Right lobe of liver (tissue), 6 donors: ENCODE results near the gene TSPAN18. TPM values are rescaled to one million over a fixed set of nuclear protein-coding genes. Genes with fewer than 3 reads are reported as not detected.

Experiments used
- ATAC-seq, 4 donors: fragments of 200-7000 bp; cut with Tn5 transposase; one replicate each; pipeline ENCODE4 v1.9.1; 2020; ENCODE audit warnings: mild to moderate bottlenecking in 4 of 4, moderate library complexity in 4 of 4
- DNase-seq, 3 donors: peaks; one replicate each; pipeline ENCODE4 v3.0.0-alpha.2; 2020
- H3K27ac ChIP-seq, 3 donors: fragments of 200-600 bp; one replicate each; pipeline ENCODE4 v1.8.0; 2022
- H3K27me3 ChIP-seq, 2 donors: fragments of 200-600 bp; one replicate each; pipeline ENCODE4 v1.8.0; 2022
- H3K36me3 ChIP-seq, 4 donors: fragments of 200-600 bp; sonication (generic) in 1 of 4; one replicate each; pipeline versions ENCODE4 v1.5.1 to v1.8.0; 2017 to 2022; ENCODE audit warnings: control low read depth in 1 of 4
- H3K4me1 ChIP-seq, 4 donors: fragments of 200-600 bp; sonication (generic) in 1 of 4; one replicate each; pipeline versions ENCODE4 v1.5.1 to v1.8.0; 2017 to 2022; ENCODE audit warnings: control low read depth in 1 of 4
- H3K4me3 ChIP-seq, 3 donors: fragments of 200-600 bp; one replicate each; pipeline ENCODE4 v1.8.0; 2022
- H3K9me3 ChIP-seq, 4 donors: fragments of 200-600 bp; sonication (generic) in 1 of 4; one replicate each; pipeline versions ENCODE4 v1.5.1 to v1.8.0; 2017 to 2022; ENCODE audit warnings: control low read depth in 1 of 4
- CTCF ChIP-seq, 4 donors: fragments of 200-600 bp in 3 of 4; fragments of 450-650 bp in 1 of 4; IDR thresholded peaks; one replicate each; pipeline versions ENCODE4 v1.5.1 to v1.8.0; 2016 to 2022; ENCODE audit warnings: antibody characterized with exemption in 4 of 4, mild to moderate bottlenecking in 2 of 4
- POLR2A ChIP-seq: fragments of 450-650 bp; IDR thresholded peaks from one replicate; pipeline ENCODE4 v1.6.1; 2017; ENCODE audit warnings: antibody characterized with exemption, mild to moderate bottlenecking
- WGBS: methylation state at CpG from one replicate; pipeline ENCODE4 v1.1.6; 2018; ENCODE audit warnings: low coverage, low lambda C conversion rate; ENCODE audit not compliant: insufficient coverage; ENCODE audit errors: missing lambda C conversion rate; 5-methylcytosine and 5-hydroxymethylcytosine counted together
- intact Hi-C, 2 donors: fragments of 100-400 bp; cut with DNase I; formaldehyde crosslinking; loops; one replicate each; pipeline versions ENCODE4 v1.11.2 to v1.14.1; 2022
- total RNA-seq, 6 experiments: library from RNA; depleted of rRNA in 2 of 6; stranded (reverse); fragments of >200 nt in 2 of 6; fragmentation: NEBNext Ultra II Directional in 3 of 6; extraction: Animal tissue kit (Norgen Biotek cat#: 25700) in 3 of 6; gene quantifications; one replicate each; pipeline versions ENCODE4 v1.1.0 to v1.2.4, GENCODE V29; 2016 to 2023
- donor health status: DM: no; HTN: yes; CAD: no.
- donor health status: DM: no; HTN: no; CAD: no.
- donor health status: DM: no; HTN: no; CAD: no.
- donor health status: DM: no; HTN: yes; CAD: no.
- donor health status: DM: no; HTN: yes; CAD: no.

Gene TSPAN18
- total RNA-seq, 6 experiments from 2014 or later = 3.4 to 10.6 (median 5.3) TPM

DNA sequence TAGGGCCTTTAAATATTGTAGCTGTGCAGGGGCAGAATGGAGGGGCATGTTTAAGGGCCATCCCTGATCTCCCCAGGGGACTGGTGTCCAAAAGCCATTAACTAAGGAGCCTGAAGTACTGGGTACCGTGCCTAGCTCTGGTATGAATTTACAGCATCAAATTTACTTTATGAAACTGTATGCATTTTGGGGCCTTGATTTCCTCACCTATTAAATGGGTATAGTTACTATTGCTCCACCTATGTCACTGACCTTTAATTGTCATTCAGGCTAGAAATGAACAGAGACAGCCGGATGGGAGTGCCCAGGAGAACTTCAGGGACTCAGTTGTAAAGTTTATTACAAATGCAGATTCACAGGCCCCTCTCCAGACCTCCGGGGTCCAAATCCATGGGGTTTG lies 235.7 kb downstream of the TSPAN18 start:
- Histone ChIP-seq H3K27ac (no peak overlapping the region), H3K9me3 (no peaks in the 10 kb centered on the region), H3K4me3 (no peak overlapping the region), H3K4me1 (no peaks in the 10 kb centered on the region), H3K36me3 (no peaks in the 10 kb centered on the region), H3K27me3 (no peaks in the 10 kb centered on the region)
- TF ChIP-seq POLR2A (no peak), CTCF (IDR thresholded peaks at IDR 0.05) (no peak)
- WGBS = 75% methylated on average over 2 of the region's 3 CpGs
- DNase-seq (no peak), ATAC-seq (no peak)
- intact Hi-C loops = no loop called here

DNA sequence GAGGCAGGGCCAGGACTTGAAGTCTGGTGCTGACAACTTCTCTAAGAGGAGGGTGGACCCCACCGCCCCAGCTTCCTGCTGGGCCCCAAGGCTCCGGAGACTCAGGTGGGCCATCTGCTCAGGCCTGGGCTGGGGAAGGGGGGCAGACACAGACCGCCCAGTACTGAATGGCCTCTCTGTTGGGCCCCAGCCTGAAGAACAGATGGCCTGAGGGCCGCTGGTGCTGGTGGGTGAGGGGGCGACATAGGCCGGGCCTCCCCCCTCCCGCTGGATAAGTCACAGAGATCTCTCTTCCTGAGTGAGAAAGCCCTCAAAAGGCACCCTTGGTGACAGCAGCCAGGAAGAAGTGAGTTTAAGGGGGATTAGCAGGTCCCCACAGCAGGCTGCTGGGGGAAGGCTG lies 236.4 kb downstream of the TSPAN18 start:
- H3K27ac ChIP-seq = no peak overlapping the region
- H3K9me3 ChIP-seq = no peaks in the 10 kb centered on the region
- no peak overlapping the region for H3K4me3 ChIP-seq
- H3K36me3 ChIP-seq = no peaks in the 10 kb centered on the region
- intact Hi-C loops = no loop called here
- no peak for ATAC-seq
- WGBS = no CpG with 5 or more reads among the region's 7 CpGs
- TF ChIP-seq CTCF (IDR thresholded peaks at IDR 0.05) (no peak), POLR2A (no peak)
- no peaks in the 10 kb centered on the region for H3K27me3 ChIP-seq
- DNase-seq = no peak
- no peaks in the 10 kb centered on the region for H3K4me1 ChIP-seq

GRCh38 chr11:44963948-44964347 lies 237.2 kb downstream of the TSPAN18 start:
- H3K27me3 ChIP-seq = no peaks in the 10 kb centered on the region
- TF ChIP-seq CTCF (IDR thresholded peaks at IDR 0.05) (no peak), POLR2A (no peak)
- H3K27ac ChIP-seq = no peak overlapping the region
- no peaks in the 10 kb centered on the region for H3K4me1 ChIP-seq
- no peaks in the 10 kb centered on the region for H3K36me3 ChIP-seq
- H3K9me3 ChIP-seq = no peaks in the 10 kb centered on the region
- intact Hi-C loops = no loop called here
- DNase-seq (no peak), ATAC-seq (no peak)
- 89% methylated on average over 1 of the region's 5 CpGs for WGBS
- H3K4me3 ChIP-seq = no peak overlapping the region

DNA sequence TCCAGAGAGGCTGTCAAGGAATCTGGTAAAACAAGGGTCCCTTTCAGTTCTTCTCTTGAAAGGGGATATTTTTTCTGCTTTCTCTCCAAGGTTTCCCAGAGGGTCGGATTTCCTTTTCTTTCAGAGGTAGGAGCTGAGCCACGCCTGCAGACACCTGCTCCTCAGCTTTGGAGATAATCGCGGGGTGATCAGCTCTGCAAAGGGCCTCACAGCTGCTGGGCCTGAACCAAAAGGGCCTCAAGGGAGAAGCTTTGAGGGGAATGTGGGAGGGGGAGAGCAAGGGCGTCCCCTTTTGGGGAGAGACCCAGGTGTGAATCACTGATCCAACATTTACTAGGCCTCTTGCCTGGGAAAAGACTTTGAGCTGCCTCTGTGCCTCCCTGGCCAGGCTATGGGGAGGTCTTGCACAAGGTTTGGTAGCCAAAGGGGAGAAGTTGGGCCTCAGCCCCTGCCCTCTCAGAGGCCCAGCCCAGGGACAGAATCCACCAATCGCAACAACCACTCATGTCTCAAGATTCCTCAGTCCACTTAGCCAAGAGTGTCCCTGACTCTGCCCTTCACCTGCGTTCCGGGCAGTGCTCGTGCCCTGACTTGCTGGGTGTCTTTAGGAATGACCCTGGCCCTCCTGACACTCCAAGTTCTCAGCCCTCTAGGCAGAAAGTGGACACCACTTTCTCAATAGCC lies 237.9 kb downstream of the TSPAN18 start:
- WGBS = 62% methylated on average over 5 of the region's 9 CpGs
- Histone ChIP-seq H3K27ac (no peak overlapping the region), H3K27me3 (no peaks in the 10 kb centered on the region), H3K9me3 (no peaks in the 10 kb centered on the region), H3K4me1 (no peaks in the 10 kb centered on the region), H3K4me3 (no peak overlapping the region), H3K36me3 (no peaks in the 10 kb centered on the region)
- intact Hi-C loops = no loop called here
- ATAC-seq = no peak
- DNase-seq = no peak
- TF ChIP-seq POLR2A (no peak), CTCF (IDR thresholded peaks at IDR 0.05) (no peak)
